HEK293T (cell line): ENCODE data around the gene HS6ST2.

Experiments
- ARNT ChIP-seq: fragments of 450-650 bp; IDR thresholded peaks from 2 replicates; pipeline ENCODE4 v1.6.1; 2017; ENCODE audit warnings: mild to moderate bottlenecking
- BHLHE40 ChIP-seq: fragments of 450-650 bp; IDR thresholded peaks from 2 replicates; pipeline ENCODE4 v1.6.1; 2016; ENCODE audit warnings: mild to moderate bottlenecking, moderate library complexity, borderline replicate concordance
- CTBP1 ChIP-seq: fragments of 450-650 bp; IDR thresholded peaks from 2 replicates; pipeline ENCODE4 v1.6.1; 2016; ENCODE audit warnings: borderline replicate concordance
- ELF4 ChIP-seq: fragments of 450-650 bp; IDR thresholded peaks from 2 replicates; pipeline ENCODE4 v1.6.1; 2017; ENCODE audit warnings: antibody characterized with exemption
- FOXA1 ChIP-seq: fragments of 450-650 bp; IDR thresholded peaks from 2 replicates; pipeline ENCODE4 v1.6.1; 2016; ENCODE audit warnings: mild to moderate bottlenecking
- FOXM1 ChIP-seq: fragments of 450-650 bp; IDR thresholded peaks from 2 replicates; pipeline ENCODE4 v1.6.1; 2017; ENCODE audit warnings: mild to moderate bottlenecking, borderline replicate concordance
- HDGF ChIP-seq: fragments of 450-650 bp; IDR thresholded peaks from 2 replicates; pipeline ENCODE4 v1.6.1; 2017; ENCODE audit warnings: antibody characterized with exemption, borderline replicate concordance
- SP1 ChIP-seq: fragments of 450-650 bp; IDR thresholded peaks from 2 replicates; pipeline ENCODE4 v1.6.1; 2017
- SUZ12 ChIP-seq: fragments of 450-650 bp; IDR thresholded peaks from 2 replicates; pipeline ENCODE4 v1.6.1; 2016; ENCODE audit warnings: mild to moderate bottlenecking
- TARDBP ChIP-seq: fragments of 450-650 bp; IDR thresholded peaks from 2 replicates; pipeline ENCODE4 v1.6.1; 2016
- ZNF384 ChIP-seq: fragments of 450-650 bp; IDR thresholded peaks from 2 replicates; pipeline ENCODE4 v1.6.1; 2016
- TF ChIP-seq, protein P1 (sequence below): fragments of 450-650 bp; IDR thresholded peaks from 2 replicates; pipeline ENCODE4 v1.6.1; 2016

DNA sequence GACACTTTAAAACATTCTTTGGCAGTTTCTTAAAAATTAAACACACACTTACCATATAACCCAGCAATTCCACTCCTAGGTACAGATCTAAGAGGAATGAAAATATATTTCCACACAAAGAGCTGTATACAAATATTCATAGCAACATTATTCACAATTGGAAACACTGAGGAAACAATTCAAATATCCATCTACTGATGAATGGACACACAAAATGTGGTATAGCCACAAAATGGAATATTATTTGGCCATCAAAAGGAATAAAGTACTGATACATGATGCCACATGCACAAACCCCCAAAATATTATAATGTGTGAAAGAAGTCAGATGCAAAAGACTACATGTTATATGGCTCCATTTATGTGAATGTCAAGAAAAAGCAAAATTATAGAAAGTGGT lies 70.9 kb downstream of the HS6ST2 start:
- no peak for TF ChIP-seq BHLHE40
- TF ChIP-seq, protein P1, sequence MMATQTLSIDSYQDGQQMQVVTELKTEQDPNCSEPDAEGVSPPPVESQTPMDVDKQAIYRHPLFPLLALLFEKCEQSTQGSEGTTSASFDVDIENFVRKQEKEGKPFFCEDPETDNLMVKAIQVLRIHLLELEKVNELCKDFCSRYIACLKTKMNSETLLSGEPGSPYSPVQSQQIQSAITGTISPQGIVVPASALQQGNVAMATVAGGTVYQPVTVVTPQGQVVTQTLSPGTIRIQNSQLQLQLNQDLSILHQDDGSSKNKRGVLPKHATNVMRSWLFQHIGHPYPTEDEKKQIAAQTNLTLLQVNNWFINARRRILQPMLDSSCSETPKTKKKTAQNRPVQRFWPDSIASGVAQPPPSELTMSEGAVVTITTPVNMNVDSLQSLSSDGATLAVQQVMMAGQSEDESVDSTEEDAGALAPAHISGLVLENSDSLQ: no peak
- no peak for TF ChIP-seq ARNT
- no peak for TF ChIP-seq SUZ12
- TF ChIP-seq FOXM1: no peak
- no peak for TF ChIP-seq SP1
- no peak for TF ChIP-seq FOXA1
- no peak for TF ChIP-seq TARDBP
- no peak for TF ChIP-seq HDGF
- no peak for TF ChIP-seq ELF4
- no peak for TF ChIP-seq ZNF384
- TF ChIP-seq CTBP1: no peak
